Measurements from ENCODE around the gene HOXA7. TPM values are rescaled to one million over a fixed set of nuclear protein-coding genes. Genes with fewer than 3 reads are reported as not detected.

Gene HOXA7
- total and polyA plus RNA-seq, 7 donors: 4.7 to 23.9 (median 9.1) TPM

- no peak for DNase-seq
- H3K9me3 ChIP-seq: no peaks in the 10 kb centered on the region
- peak overlapping the region in 2 of 4 donors; percentile 39 to 47 for H3K4me3 ChIP-seq
- WGBS, 2 donors: 81 to 82% methylated on average over 13 of the region's 13 CpGs
- intact Hi-C loops (cut with DNase I): no loop called here
- peaks cover 0 to 52% (median 24%) of the 10 kb centered on the region in 4 donors for H3K4me1 ChIP-seq
- H3K36me3 ChIP-seq: no peaks in the 10 kb centered on the region
- H3K27me3 ChIP-seq: no peaks in the 10 kb centered on the region
- peak overlapping the region; percentile 93 to 99 (median 94) for H3K27ac ChIP-seq
- no peak for TF ChIP-seq POLR2A (IDR thresholded peaks at IDR 0.05)
- no peak for TF ChIP-seq POLR2AphosphoS5 (IDR thresholded peaks at IDR 0.05)
- no peak for TF ChIP-seq EP300 (IDR thresholded peaks at IDR 0.05)
Measured at GRCh38 chr7:27105301-27106031, 51.0 kb downstream of the HOXA7 start.

- peak overlapping the region; percentile 93 to 99 (median 94) for H3K27ac ChIP-seq
- H3K27me3 ChIP-seq: no peaks in the 10 kb centered on the region
- TF ChIP-seq POLR2AphosphoS5 (IDR thresholded peaks at IDR 0.05) (no peak), POLR2A (IDR thresholded peaks at IDR 0.05) (no peak), CTCF (IDR thresholded peaks at IDR 0.05) (no peak), EP300 (IDR thresholded peaks at IDR 0.05) (no peak)
- no peaks in the 10 kb centered on the region for H3K9me3 ChIP-seq
- intact Hi-C loops (cut with DNase I): loop anchor here (5.0 kb wide), 1 partner anchor 63 kb away; the partner anchor contains the start of gene HOXA9
- DNase-seq: no peak
- peak overlapping the region in 2 of 4 donors; percentile 50 to 53 for H3K4me3 ChIP-seq
- 70 to 78% methylated on average over 13 of the region's 13 CpGs for WGBS, 2 donors
- no peaks in the 10 kb centered on the region for H3K36me3 ChIP-seq
- H3K4me1 ChIP-seq: peaks cover 0 to 52% (median 15%) of the 10 kb centered on the region in 4 donors
Measured at GRCh38 chr7:27104341-27105058, 52.0 kb downstream of the HOXA7 start.

Small RNA genes within 50 kb of the gene (small RNA-seq; reads per million reads assigned to genes)
- gene AC004080.5: 0 reads per million in 3 donors
- 0 reads per million in 3 donors for gene RF02140
- gene RF02141: 0 reads per million in 3 donors

Other genes with a start within 250 kb of the HOXA7 start
- gene HOXA1, start 60.7 kb downstream of the HOXA7 start, total RNA-seq: 1 to 10 TPM in 2 of 4 donors, under 1 TPM in 2; 0.14 to 1.1 (median 0.95) TPM
- 1 to 10 TPM in 2 of 3 donors, under 1 TPM in 1; 0.69 to 2.4 (median 2.0) TPM for gene HOXA1, start 60.7 kb downstream of the HOXA7 start, polyA plus RNA-seq
- 1 to 10 TPM; 1.6 to 4.3 (median 3.2) TPM for gene HOXA2, start 54.0 kb downstream of the HOXA7 start, total RNA-seq
- 1 to 10 TPM in 1 of 3 donors, under 1 TPM in 2; 0.60 to 1.9 (median 0.69) TPM for gene HOXA2, start 54.0 kb downstream of the HOXA7 start, polyA plus RNA-seq
- 1 to 10 TPM; 2.0 to 4.2 (median 2.9) TPM for gene HOXA4, start 25.9 kb downstream of the HOXA7 start, total RNA-seq
- 1 to 10 TPM in 2 of 3 donors, not detected in 1; 1.8 to 4.8 TPM for gene HOXA4, start 25.9 kb downstream of the HOXA7 start, polyA plus RNA-seq
- 10 to 100 TPM in 3 of 4 donors, 1 to 10 TPM in 1; 9.2 to 12.2 (median 11.2) TPM for gene HOXA5, start 13.0 kb downstream of the HOXA7 start, total RNA-seq
- gene HOXA5, start 13.0 kb downstream of the HOXA7 start, polyA plus RNA-seq: 10 to 100 TPM in 1 of 3 donors, 1 to 10 TPM in 2; 3.2 to 14.3 (median 7.8) TPM
- gene HOXA6, start 8.9 kb downstream of the HOXA7 start, total RNA-seq: 1 to 10 TPM; 4.2 to 10.0 (median 4.5) TPM
- gene HOXA6, start 8.9 kb downstream of the HOXA7 start, polyA plus RNA-seq: 1 to 10 TPM in 2 of 3 donors, not detected in 1; 1.6 to 8.1 TPM
- gene HOXA3, start 4.1 kb downstream of the HOXA7 start, total RNA-seq: 10 to 100 TPM in 2 of 4 donors, 1 to 10 TPM in 2; 4.9 to 20.8 (median 12.0) TPM
- 10 to 100 TPM in 2 of 3 donors, 1 to 10 TPM in 1; 3.9 to 15.6 (median 10.3) TPM for gene HOXA3, start 4.1 kb downstream of the HOXA7 start, polyA plus RNA-seq
- gene HOXA9, start 8.9 kb upstream of the HOXA7 start, total RNA-seq: 10 to 100 TPM; 13.0 to 35.7 (median 18.2) TPM
- 10 to 100 TPM; 21.4 to 22.4 (median 21.6) TPM for gene HOXA9, start 8.9 kb upstream of the HOXA7 start, polyA plus RNA-seq
- gene HOXA10, start 17.6 kb upstream of the HOXA7 start, total RNA-seq: 10 to 100 TPM; 55.1 to 64.0 (median 59.5) TPM
- 10 to 100 TPM; 22.2 to 25.0 (median 22.8) TPM for gene HOXA10, start 17.6 kb upstream of the HOXA7 start, polyA plus RNA-seq
- gene HOXA11, start 28.6 kb upstream of the HOXA7 start, total RNA-seq: 10 to 100 TPM; 18.7 to 25.0 (median 22.1) TPM
- gene HOXA11, start 28.6 kb upstream of the HOXA7 start, polyA plus RNA-seq: 1 to 10 TPM; 3.0 to 6.0 (median 4.8) TPM
- 10 to 100 TPM in 3 of 4 donors, 1 to 10 TPM in 1; 9.4 to 35.3 (median 21.8) TPM for gene HOXA13, start 43.4 kb upstream of the HOXA7 start, total RNA-seq
- gene HOXA13, start 43.4 kb upstream of the HOXA7 start, polyA plus RNA-seq: 10 to 100 TPM; 10.7 to 21.6 (median 17.1) TPM
- gene EVX1, start 86.1 kb upstream of the HOXA7 start, total RNA-seq: not detected
- gene EVX1, start 86.1 kb upstream of the HOXA7 start, polyA plus RNA-seq: 1 to 10 TPM in 2 of 3 donors, under 1 TPM in 1; 0.32 to 1.4 (median 1.2) TPM